Calu3 (cell line): ENCODE data around the gene AGBL1. TPM values are rescaled to one million over a fixed set of nuclear protein-coding genes. Genes with fewer than 3 reads are reported as not detected.

Source experiments
- BruUV-seq: library from RNA; stranded (reverse); fragments of 400-500 nt; replicated peaks from 2 replicates; lab custom pipeline; 2021; lab: Mats Ljungman, UMichigan
- CTCF ChIA-PET: fragments of 300-600 bp; sonication (Branson Sonifier 250); formaldehyde crosslinking; loops from one replicate; lab custom pipeline; 2022; ENCODE audit warnings: antibody characterized with exemption; lab: Charles Lee
- DNase-seq: peaks from one replicate; pipeline ENCODE4 v3.0.0; 2022
- H3K27ac Mint-ChIP-seq: one replicate; pipeline ENCODE4 v1.8.0; 2022; ENCODE audit warnings: mixed read lengths; ENCODE audit not compliant: unreplicated experiment
- H3K27me3 Mint-ChIP-seq: one replicate; pipeline ENCODE4 v1.8.0; 2022; ENCODE audit warnings: mixed read lengths; ENCODE audit not compliant: unreplicated experiment
- H3K36me3 Mint-ChIP-seq: one replicate; pipeline ENCODE4 v1.8.0; 2022; ENCODE audit warnings: mild to moderate bottlenecking, moderate library complexity, mixed read lengths; ENCODE audit not compliant: insufficient read depth, unreplicated experiment
- H3K4me1 Mint-ChIP-seq: one replicate; pipeline ENCODE4 v1.8.0; 2022; ENCODE audit warnings: mild to moderate bottlenecking, low read depth, mixed read lengths; ENCODE audit not compliant: unreplicated experiment
- H3K4me3 Mint-ChIP-seq: one replicate; pipeline ENCODE4 v1.8.0; 2022; ENCODE audit warnings: mild to moderate bottlenecking, low read depth, moderate library complexity, mixed read lengths; ENCODE audit not compliant: unreplicated experiment
- H3K9me3 Mint-ChIP-seq: one replicate; pipeline ENCODE4 v1.8.0; 2022; ENCODE audit warnings: low read depth, mixed read lengths; ENCODE audit not compliant: unreplicated experiment
- intact Hi-C: fragments of 100-400 bp; cut with micrococcal nuclease; formaldehyde crosslinking; loops from one replicate; pipeline ENCODE4 v1.10.0; 2022; ENCODE audit not compliant: unreplicated experiment
- total RNA-seq: library from RNA; stranded (reverse); gene quantifications from 2 replicates; pipeline ENCODE4 v1.2.3, GENCODE V29; 2022
- TF ChIP-seq, protein P1 (sequence below): fragments of 200-600 bp; IDR thresholded peaks from one replicate; pipeline ENCODE4 v1.8.0; 2022; ENCODE audit warnings: antibody characterized with exemption; ENCODE audit not compliant: unreplicated experiment

AGBL1 gene
- total RNA-seq, 1 experiment from 2014 or later, result not detected

DNA sequence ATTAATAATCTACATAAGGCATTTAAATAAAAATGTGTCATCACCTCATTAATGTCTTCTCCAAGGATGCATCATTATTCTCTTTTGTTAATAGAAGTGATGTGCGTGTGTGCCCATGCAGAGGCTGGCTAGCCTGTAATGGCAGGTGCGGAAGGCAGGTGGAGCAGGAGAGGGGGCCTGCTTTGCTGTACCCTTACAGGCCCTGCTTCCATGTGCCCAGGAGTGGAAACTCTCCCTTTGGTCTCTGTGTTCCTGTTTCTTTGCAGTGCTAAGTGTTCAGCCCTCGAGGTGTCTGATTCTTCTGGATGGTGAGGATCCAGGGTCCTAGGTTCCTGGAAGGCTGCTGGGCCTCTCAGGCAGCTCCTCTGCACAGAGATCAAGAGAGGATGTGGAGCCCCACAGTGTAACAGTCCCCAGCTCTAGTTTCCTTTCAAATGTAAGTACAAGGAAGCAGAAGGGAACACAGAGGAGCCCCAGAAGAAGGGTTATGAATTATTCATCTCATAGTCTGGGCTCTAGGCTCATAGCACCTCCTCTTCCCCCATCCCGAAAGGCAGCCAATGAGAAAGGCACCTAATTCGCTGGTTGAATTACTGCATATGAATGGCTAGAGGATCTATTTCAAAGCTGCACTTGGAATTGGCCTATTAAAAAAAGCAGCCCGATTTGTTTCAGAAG lies 39.2 kb upstream of the AGBL1 start:
- no peaks in the 10 kb centered on the region for H3K4me1 Mint-ChIP-seq
- TF ChIP-seq, protein P1, sequence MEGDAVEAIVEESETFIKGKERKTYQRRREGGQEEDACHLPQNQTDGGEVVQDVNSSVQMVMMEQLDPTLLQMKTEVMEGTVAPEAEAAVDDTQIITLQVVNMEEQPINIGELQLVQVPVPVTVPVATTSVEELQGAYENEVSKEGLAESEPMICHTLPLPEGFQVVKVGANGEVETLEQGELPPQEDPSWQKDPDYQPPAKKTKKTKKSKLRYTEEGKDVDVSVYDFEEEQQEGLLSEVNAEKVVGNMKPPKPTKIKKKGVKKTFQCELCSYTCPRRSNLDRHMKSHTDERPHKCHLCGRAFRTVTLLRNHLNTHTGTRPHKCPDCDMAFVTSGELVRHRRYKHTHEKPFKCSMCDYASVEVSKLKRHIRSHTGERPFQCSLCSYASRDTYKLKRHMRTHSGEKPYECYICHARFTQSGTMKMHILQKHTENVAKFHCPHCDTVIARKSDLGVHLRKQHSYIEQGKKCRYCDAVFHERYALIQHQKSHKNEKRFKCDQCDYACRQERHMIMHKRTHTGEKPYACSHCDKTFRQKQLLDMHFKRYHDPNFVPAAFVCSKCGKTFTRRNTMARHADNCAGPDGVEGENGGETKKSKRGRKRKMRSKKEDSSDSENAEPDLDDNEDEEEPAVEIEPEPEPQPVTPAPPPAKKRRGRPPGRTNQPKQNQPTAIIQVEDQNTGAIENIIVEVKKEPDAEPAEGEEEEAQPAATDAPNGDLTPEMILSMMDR, result no peak
- no peaks in the 10 kb centered on the region for H3K9me3 Mint-ChIP-seq
- intact Hi-C loops, result no loop called here
- H3K36me3 Mint-ChIP-seq, result no peaks in the 10 kb centered on the region
- no peak overlapping the region for H3K4me3 Mint-ChIP-seq
- no peak overlapping the region for H3K27ac Mint-ChIP-seq
- DNase-seq, result no peak
- H3K27me3 Mint-ChIP-seq, result peaks cover 48% of the 10 kb centered on the region
- no TSS peak for BruUV-seq
- CTCF ChIA-PET, result no interaction called here

DNA sequence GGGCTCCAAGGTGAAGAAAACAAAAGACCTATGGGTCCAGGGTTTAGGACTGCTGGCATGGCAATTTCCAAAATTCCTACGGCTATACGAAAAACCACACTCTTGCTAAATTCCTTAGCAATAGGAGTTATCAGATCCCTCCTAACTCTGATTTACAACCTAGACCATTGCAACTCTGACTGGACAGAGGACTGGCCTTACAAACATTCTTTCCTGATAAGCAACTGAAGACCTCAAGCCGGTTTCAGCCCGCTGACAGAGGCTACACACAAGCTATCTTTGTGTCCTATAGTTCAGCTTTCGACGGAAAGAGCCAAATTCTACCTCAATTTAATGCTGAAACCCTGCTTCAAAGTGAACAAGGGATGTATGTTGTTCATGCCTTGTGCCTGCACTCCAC lies 38.3 kb upstream of the AGBL1 start:
- intact Hi-C loops, result no loop called here
- Mint-ChIP-seq H3K4me1 (no peaks in the 10 kb centered on the region), H3K27ac (no peak overlapping the region), H3K4me3 (no peak overlapping the region), H3K9me3 (no peaks in the 10 kb centered on the region), H3K36me3 (no peaks in the 10 kb centered on the region), H3K27me3 (peaks cover 48% of the 10 kb centered on the region)
- no TSS peak for BruUV-seq
- no peak for DNase-seq
- CTCF ChIA-PET, result interaction anchor here (0.7 kb wide), 1 partner anchor 225 kb away, joined by 4 read pairs; no protein-coding TSS in a partner anchor
- TF ChIP-seq, protein P1, result no peak

DNA sequence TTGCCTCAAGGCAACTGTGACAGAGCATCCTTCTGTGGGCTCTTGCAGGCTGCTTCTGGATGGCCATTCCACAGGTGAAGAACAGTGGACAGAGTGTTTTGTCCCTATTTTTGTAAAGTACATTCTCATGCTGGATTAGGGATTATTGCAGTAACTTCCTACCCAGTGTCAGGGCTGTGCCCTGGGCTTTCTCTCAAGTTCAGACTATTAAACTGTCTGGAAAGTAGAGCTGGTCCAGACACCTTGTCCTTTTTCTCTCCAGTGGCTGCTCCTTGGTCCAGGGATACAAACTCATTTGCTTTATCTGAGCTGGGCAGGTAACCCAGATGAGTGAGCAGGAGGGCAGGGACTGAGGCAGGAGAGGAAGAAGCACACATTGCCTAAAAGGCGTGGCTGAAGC lies 37.4 kb upstream of the AGBL1 start:
- Mint-ChIP-seq H3K27me3 (peaks cover 48% of the 10 kb centered on the region), H3K9me3 (no peaks in the 10 kb centered on the region), H3K4me3 (no peak overlapping the region), H3K4me1 (no peaks in the 10 kb centered on the region), H3K27ac (no peak overlapping the region), H3K36me3 (no peaks in the 10 kb centered on the region)
- TF ChIP-seq, protein P1, result no peak
- DNase-seq, result no peak
- no TSS peak for BruUV-seq
- CTCF ChIA-PET, result interaction anchor here (0.7 kb wide), 1 partner anchor 225 kb away, joined by 4 read pairs; no protein-coding TSS in a partner anchor
- intact Hi-C loops, result no loop called here

DNA sequence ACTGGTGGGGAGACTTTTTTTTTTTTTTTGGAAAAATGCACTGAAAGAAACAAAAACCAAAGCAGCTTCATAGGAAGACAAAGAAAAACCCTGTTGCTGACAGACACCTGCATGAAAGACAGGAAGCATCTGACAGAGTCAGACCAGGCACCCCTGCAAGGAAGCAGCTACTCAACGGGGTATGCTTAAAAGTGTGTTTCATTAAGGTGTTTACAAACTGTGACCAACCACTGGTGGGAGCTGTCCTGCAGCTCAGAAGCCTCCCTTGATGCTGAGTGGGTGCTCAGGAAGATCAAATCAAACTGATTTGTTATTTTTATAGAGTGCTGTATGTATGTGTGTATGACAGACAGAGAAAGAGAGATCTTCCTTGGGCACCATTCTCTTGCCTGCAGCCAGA lies 34.7 kb upstream of the AGBL1 start:
- Mint-ChIP-seq H3K27me3 (peaks cover 38% of the 10 kb centered on the region), H3K4me1 (no peaks in the 10 kb centered on the region), H3K9me3 (no peaks in the 10 kb centered on the region), H3K27ac (no peak overlapping the region), H3K4me3 (no peak overlapping the region), H3K36me3 (no peaks in the 10 kb centered on the region)
- no TSS peak for BruUV-seq
- intact Hi-C loops, result no loop called here
- no peak for DNase-seq
- CTCF ChIA-PET, result no interaction called here
- TF ChIP-seq, protein P1, result no peak
